Psoas muscle (tissue), 8 donors: ENCODE measurements around the gene WDR74. TPM values are rescaled to one million over a fixed set of nuclear protein-coding genes. Genes with fewer than 3 reads are reported as not detected.
"Not testable (repeated sequence)": the region's sequence is repeated elsewhere in the genome, so short reads cannot be mapped to it uniquely, and the experiment has no call there.

Experiments
- ATAC-seq, 4 donors: fragments of 200-7000 bp; cut with Tn5 transposase; one replicate each; pipeline ENCODE4 v1.9.1; 2020; ENCODE audit warnings: moderate library complexity in 3 of 4, mild to moderate bottlenecking in 2 of 4
- DNase-seq, 2 donors: peaks; one replicate each; pipeline ENCODE4 v3.0.0-alpha.2; 2020
- H3K27ac ChIP-seq: fragments of 200-600 bp; one replicate; pipeline ENCODE4 v1.8.0; 2022
- H3K27me3 ChIP-seq, 3 donors: fragments of 200-600 bp in 1 of 3; one replicate each; pipeline versions ENCODE4 v1.6.1 to v1.8.0; 2013 to 2022; ENCODE audit warnings: low read length in 2 of 3, mild to moderate bottlenecking in 2 of 3, moderate library complexity in 1 of 3; ENCODE audit not compliant: insufficient read depth in 3 of 3
- H3K36me3 ChIP-seq, 2 donors: fragments of 200-600 bp in 1 of 2; one replicate each; pipeline versions ENCODE4 v1.6.1 to v1.8.0; 2013 to 2022; ENCODE audit warnings: low read depth in 1 of 2, mild to moderate bottlenecking in 1 of 2, moderate library complexity in 1 of 2; ENCODE audit not compliant: insufficient read depth in 1 of 2
- H3K4me1 ChIP-seq: fragments of 200-600 bp; one replicate; pipeline ENCODE4 v1.8.0; 2022
- H3K4me3 ChIP-seq: fragments of 200-600 bp; one replicate; pipeline ENCODE4 v1.8.0; 2022; ENCODE audit warnings: mild to moderate bottlenecking
- H3K9me3 ChIP-seq: fragments of 200-600 bp; one replicate; pipeline ENCODE4 v1.8.0; 2022
- WGBS, 3 donors: extraction: QIAGEN DNeasy Blood & Tissue Kit; methylation state at CpG; one replicate each; pipeline versions ENCODE4 v1.1.6 to v1.1.7; 2013; 5-methylcytosine and 5-hydroxymethylcytosine counted together
- intact Hi-C, 2 donors: fragments of 100-400 bp; cut with DNase I; formaldehyde crosslinking; loops; one replicate each; pipeline versions ENCODE4 v1.11.0 to v1.14.2; 2022
- polyA plus RNA-seq, 3 donors: library from polyadenylated mRNA; stranded (reverse); fragments of 200-250 nt; gene quantifications; one replicate each; pipeline ENCODE4 v1.2.3, GENCODE V29; 2013
- total RNA-seq, 4 donors: library from RNA; stranded (reverse); fragmentation: NEBNext Ultra II Directional in 2 of 4; extraction: Animal tissue kit (Norgen Biotek cat#: 25700) in 2 of 4; gene quantifications; one replicate each; pipeline versions ENCODE4 v1.2.1 to v1.2.4, GENCODE V29; 2021 to 2023
- TF ChIP-seq, protein P1 (sequence below): fragments of 200-600 bp; IDR thresholded peaks from one replicate; pipeline ENCODE4 v1.8.0; 2022; ENCODE audit warnings: antibody characterized with exemption
- donor health status: healthy with polysubstance abuse.
- donor health status: DM: no; HTN: no; CAD: no; lungs with moderate emphysema.
- donor health status: Bipolar disorder and iron deficiency.
- donor health status: healthy.
- donor health status: DM: yes; HTN: yes; CAD: no.
- donor health status: DM: no; HTN: no; CAD: no.
- donor health status: DM: no; HTN: no; CAD: no.
- donor health status: DM: yes; HTN: yes; CAD: no.

Gene WDR74
- total and polyA plus RNA-seq, 7 donors, result 32.9 to 121 (median 74.9) TPM

- WGBS, 3 donors, result 90 to 94% (median 92%) methylated on average over 3 of the region's 3 CpGs
- Histone ChIP-seq H3K36me3 (peaks cover 0 to 3% of the 10 kb centered on the region in 2 donors), H3K4me3 (no peak overlapping the region), H3K4me1 (peaks cover 7% of the 10 kb centered on the region), H3K27ac (no peak overlapping the region), H3K9me3 (no peaks in the 10 kb centered on the region), H3K27me3 (no peaks in the 10 kb centered on the region)
- intact Hi-C loops, result no loop called here
- no peak for DNase-seq
- ATAC-seq, result no peak
- TF ChIP-seq, protein P1, sequence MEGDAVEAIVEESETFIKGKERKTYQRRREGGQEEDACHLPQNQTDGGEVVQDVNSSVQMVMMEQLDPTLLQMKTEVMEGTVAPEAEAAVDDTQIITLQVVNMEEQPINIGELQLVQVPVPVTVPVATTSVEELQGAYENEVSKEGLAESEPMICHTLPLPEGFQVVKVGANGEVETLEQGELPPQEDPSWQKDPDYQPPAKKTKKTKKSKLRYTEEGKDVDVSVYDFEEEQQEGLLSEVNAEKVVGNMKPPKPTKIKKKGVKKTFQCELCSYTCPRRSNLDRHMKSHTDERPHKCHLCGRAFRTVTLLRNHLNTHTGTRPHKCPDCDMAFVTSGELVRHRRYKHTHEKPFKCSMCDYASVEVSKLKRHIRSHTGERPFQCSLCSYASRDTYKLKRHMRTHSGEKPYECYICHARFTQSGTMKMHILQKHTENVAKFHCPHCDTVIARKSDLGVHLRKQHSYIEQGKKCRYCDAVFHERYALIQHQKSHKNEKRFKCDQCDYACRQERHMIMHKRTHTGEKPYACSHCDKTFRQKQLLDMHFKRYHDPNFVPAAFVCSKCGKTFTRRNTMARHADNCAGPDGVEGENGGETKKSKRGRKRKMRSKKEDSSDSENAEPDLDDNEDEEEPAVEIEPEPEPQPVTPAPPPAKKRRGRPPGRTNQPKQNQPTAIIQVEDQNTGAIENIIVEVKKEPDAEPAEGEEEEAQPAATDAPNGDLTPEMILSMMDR, result no peak
These were observed 6.8 kb upstream of the WDR74 start for GRCh38 chr11:62846177-62846576.

- intact Hi-C loops, result no loop called here
- no peaks in the 10 kb centered on the region for H3K27me3 ChIP-seq
- peaks cover 7% of the 10 kb centered on the region for H3K4me1 ChIP-seq
- H3K4me3 ChIP-seq, result no peak overlapping the region
- no peaks in the 10 kb centered on the region for H3K36me3 ChIP-seq
- no peak for DNase-seq
- no peak for ATAC-seq
- H3K27ac ChIP-seq, result no peak overlapping the region
- TF ChIP-seq, protein P1, result no peak
- WGBS, 3 donors, result 96 to 100% (median 97%) methylated on average over 3 of the region's 3 CpGs
- H3K9me3 ChIP-seq, result no peaks in the 10 kb centered on the region
These were observed 4.8 kb upstream of the WDR74 start for GRCh38 chr11:62844154-62844553.

- peaks cover 10% of the 10 kb centered on the region for H3K4me1 ChIP-seq
- WGBS, 3 donors, result 96 to 98% (median 97%) methylated on average over 3 of the region's 3 CpGs
- TF ChIP-seq, protein P1, result no peak
- no peaks in the 10 kb centered on the region for H3K36me3 ChIP-seq
- intact Hi-C loops, result loop anchor here in 1 of 2 donors (1.0 kb wide), 1 partner anchor 8 kb away; no protein-coding TSS in a partner anchor
- DNase-seq, result no peak
- H3K27ac ChIP-seq, result peak overlapping the region; percentile 100
- no peak overlapping the region for H3K4me3 ChIP-seq
- no peaks in the 10 kb centered on the region for H3K9me3 ChIP-seq
- ATAC-seq, result no peak
- no peaks in the 10 kb centered on the region for H3K27me3 ChIP-seq
These were observed 4.1 kb upstream of the WDR74 start for GRCh38 chr11:62843466-62843865.

- not testable (repeated sequence) for DNase-seq, H3K36me3 ChIP-seq, H3K27me3 ChIP-seq, H3K9me3 ChIP-seq, ATAC-seq
- WGBS, 3 donors, result 86 to 92% (median 90%) methylated on average over 9 of the region's 9 CpGs
- Histone ChIP-seq H3K4me1 (peaks cover 12% of the 10 kb centered on the region), H3K27ac (peak overlapping the region; percentile 100), H3K4me3 (peak overlapping the region; percentile 84)
- intact Hi-C loops, result loop anchor here in 1 of 2 donors (1.0 kb wide), 1 partner anchor 8 kb away; no protein-coding TSS in a partner anchor
These were observed 3.5 kb upstream of the WDR74 start for GRCh38 chr11:62842891-62843290.

DNA sequence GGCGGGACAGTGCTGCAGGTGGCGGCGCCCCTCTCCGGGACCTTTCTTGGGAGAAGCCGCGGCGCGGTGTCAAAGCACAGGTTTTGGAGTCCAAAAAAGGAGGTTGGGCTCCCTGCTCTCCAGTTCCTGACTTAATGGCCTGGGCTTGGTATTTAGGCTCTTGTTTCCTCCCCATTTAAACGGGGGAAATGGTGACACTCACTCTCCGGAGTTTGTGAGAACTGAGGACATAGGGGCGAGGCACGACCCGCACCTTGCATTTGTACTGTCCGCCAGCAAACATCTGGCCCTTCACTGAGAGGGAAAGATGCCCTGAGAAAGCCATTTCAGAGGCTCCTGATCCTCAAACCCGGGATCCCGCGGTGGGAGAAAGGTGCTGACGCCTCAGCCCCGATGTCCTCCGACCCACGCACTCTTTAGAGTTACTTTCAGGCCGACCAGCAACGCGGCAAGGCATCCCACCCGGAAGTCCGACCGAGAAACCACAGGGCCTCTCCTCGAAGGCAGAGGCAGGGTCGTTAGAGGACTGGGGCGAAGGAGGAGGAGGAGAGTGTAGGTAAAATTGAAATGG lies 2.9 kb upstream of the WDR74 start:
- DNase-seq (peak; percentile 34 to 70), ATAC-seq (peak in 3 of 4 donors; percentile 5 to 15 (median 10))
- WGBS, 3 donors, result 5 to 9% (median 5%) methylated on average over 30 of the region's 30 CpGs
- TF ChIP-seq, protein P1, result no peak
- peak overlapping the region; percentile 100 for H3K27ac ChIP-seq
- no peaks in the 10 kb centered on the region for H3K27me3 ChIP-seq
- peak overlapping the region; percentile 84 for H3K4me3 ChIP-seq
- no peaks in the 10 kb centered on the region for H3K9me3 ChIP-seq
- intact Hi-C loops, result no loop called here
- H3K36me3 ChIP-seq, result peaks cover 0 to 8% of the 10 kb centered on the region in 2 donors
- peaks cover 12% of the 10 kb centered on the region for H3K4me1 ChIP-seq
